GM18861 (cell line): ENCODE results near the gene HNRNPUL2.
A peak's percentile ranks its signal among the peaks of the same experiment; 100 is the strongest.
"Not testable (repeated sequence)": the region's sequence is repeated elsewhere in the genome, so short reads cannot be mapped to it uniquely, and the experiment has no call there.

Experiments
- ATAC-seq: cut with Tn5 transposase; IDR thresholded peaks from one replicate; pipeline ENCODE4 v1.9.1; 2021; ENCODE audit not compliant: unreplicated experiment

The HNRNPUL2 gene

DNA sequence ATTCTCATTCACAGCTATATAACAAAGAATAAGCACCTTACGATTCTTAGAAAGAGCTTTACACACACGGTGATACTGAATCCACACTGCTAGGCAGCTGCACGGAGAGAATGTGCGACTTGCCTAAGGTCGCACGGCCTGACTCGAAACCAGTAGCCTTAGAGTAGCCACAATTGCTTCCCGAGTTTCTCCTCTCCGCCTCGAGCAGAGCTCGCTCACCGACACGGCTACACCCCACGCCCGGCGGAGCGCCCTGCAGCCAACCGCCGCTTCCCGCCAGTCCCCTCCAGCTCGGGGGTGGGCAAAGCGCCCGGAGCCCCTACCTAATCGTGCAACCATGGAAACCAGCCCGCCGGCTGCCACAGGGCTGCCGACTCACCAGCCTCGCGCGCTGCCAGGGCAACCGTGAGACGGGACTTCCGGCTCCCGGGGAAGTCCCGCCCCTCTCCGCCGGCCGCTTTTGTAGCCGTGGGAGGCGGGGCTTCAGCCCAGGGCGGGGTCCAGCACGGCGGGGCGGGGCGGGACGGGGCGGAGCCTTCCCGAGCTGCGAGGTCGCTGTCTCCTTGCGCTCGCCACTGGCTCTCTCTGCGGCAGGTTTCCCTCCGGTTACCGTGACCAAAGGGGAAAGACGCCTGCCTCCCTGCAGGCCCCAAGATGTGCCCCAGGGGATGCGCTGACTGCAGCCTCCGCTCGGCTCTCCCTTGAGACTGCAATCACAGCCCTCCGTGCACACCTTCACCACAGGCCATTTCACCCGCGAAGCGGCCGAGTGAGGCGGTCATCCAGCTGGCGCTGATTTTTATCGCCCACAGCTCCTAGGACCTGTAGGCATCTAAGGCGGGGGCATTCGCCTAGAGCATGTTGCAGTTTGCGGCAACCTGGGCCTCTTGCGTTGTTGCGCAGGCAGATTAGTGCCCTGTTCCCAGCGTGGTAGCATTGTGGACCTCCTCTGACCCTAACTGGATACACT, 21.1 kb downstream of the HNRNPUL2 start:
- ATAC-seq, result peak; percentile 50

DNA sequence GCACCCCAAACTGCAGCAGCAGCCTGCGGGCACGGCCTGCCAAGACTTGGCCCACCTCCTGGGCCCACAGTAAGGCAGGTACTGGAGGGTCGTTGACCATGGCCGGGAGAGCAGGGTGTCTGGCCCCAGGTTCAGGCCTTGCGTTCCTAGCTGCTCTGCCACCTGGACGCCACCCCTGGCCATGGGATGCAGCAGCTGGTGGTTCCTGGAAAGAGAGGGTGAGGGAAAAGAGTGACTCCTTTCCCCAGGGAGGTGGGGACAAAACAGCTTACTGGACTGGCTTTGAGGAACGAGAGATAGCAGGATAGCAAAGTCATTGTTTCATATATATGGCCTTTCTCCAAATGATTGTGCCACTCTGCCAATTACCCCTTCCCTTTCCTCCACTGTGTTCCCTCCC, 21.8 kb downstream of the HNRNPUL2 start:
- no peak for ATAC-seq

DNA sequence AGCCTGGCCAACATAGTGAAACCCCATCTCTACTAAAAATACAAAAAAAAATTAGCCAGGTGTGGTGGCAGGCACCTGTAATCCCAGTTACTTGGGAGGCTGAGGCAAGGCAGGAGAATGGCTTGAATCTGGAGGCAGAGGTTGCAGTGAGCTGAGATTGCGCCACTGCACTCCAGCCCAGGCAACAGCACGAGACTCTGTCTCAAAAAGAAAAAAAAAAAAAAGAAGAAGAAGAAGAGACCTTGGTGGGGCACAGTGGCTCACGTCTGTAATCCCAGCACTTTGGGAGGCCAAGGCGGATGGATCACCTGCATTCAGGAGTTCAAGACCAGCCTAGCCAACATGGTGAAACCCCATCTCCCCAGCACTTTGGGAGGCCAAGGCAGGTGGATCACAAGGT, 23.3 kb downstream of the HNRNPUL2 start:
- ATAC-seq, result not testable (repeated sequence)

GRCh38 chr11:62702246-62702645, 25.0 kb downstream of the HNRNPUL2 start:
- ATAC-seq, result no peak

DNA sequence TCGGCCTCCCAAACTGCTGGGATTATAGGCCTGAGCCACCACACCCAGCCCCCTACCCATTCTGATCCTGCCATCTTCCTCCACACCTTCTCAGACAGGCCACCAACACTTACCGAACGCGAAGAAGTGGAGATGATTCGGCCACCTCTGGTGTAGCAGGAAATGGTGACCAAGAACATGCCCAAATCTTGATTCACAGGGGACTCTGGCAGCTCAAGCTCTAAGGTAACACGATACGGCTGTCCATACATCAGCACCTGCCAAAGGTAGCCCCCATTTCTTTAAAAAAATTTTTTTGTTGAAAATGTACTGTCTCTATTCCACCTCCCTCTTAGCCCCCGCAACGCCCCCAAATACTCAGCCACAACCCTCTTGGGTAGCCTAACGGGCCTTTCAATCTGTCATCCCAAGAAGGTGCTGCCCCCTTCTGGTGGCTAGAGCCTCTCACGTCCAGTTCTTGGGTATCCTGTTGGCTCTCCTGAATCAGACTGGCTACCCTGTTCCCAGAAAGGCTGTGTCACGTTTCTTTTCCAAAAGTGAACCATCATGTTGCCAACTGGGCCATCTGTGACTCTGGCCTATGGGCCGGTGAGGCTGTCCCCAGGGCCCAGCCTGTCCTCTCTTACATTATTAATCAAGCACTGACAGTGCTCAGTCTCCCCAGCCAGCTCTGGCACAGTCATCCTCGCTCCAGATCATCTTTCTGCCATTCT, 32.6 kb downstream of the HNRNPUL2 start:
- ATAC-seq, result no peak

GRCh38 chr11:62693624-62694023, 33.6 kb downstream of the HNRNPUL2 start:
- not testable (repeated sequence) for ATAC-seq

- no peak for ATAC-seq
Observed at GRCh38 chr11:62689421-62690183, 37.7 kb downstream of the HNRNPUL2 start, which contains the start of gene LRRN4CL. Gene LRRN4CL, minus strand, starts transcription at chr11:62689530. Its CDS starts 1,022 bp downstream, at chr11:62688508.

DNA sequence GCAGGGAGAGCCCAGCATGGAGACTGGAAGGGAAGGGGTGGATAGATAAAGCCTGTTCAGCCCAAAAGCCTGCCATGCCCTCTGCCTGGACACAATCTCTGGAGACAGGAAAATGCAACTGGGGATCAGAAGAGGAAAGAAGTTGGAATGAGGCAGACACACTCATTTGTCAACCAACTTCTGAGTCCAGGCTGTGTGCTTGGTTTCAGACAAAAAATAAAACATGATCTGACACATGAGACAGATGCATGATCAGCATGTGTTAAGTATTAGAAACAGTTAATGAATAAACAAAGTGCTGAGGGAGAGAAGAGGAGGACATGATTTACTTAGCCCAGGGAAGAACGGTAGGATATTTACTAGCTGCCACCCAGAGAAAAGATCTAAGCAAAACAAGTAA, 38.8 kb downstream of the HNRNPUL2 start:
- no peak for ATAC-seq

DNA sequence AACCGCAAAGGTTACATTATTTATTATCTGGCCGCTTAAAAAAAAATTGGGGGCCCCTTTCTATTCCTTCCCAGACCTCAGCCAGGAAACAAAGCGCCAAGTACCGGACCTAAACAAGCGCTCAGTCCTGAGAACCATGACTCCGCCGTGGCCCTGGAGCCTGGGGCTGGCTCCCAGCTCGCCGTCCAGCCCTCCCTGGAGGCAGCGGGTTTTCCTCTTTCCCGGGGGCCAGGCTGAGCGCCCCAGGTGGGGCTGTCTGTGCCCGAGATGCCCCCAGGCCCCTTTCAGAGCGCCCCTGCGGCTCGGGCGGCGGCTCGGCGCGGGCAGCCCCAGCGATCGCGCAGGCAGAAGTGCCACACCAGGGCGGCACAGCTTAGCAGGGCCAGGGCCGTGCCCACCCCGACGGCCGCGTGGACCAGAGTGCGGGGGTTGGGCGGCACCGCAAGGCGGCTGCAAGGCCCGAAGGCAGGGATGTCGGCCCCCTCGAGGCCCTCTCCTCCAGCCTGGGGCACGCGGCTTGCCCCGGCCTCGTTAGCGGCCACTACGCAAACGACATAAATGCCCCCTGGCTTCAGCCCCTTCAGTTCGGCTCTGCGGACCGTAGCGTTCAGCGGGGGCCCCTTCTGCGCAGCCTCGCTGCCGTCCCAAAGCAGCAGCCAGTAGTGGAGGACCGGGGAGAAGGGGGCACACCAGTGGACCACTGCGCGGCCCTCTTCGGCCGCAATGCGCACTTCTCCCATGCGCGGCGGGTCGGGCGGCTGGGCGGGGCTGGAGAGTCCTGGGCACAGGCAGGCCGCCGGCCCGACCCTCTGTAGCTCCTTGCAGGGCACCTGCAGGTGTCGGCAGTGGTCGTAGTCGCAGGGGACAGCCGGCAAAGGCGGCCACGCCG, 39.5 kb downstream of the HNRNPUL2 start:
- no peak for ATAC-seq

GRCh38 chr11:62682518-62682917, 44.7 kb downstream of the HNRNPUL2 start:
- ATAC-seq, result no peak

DNA sequence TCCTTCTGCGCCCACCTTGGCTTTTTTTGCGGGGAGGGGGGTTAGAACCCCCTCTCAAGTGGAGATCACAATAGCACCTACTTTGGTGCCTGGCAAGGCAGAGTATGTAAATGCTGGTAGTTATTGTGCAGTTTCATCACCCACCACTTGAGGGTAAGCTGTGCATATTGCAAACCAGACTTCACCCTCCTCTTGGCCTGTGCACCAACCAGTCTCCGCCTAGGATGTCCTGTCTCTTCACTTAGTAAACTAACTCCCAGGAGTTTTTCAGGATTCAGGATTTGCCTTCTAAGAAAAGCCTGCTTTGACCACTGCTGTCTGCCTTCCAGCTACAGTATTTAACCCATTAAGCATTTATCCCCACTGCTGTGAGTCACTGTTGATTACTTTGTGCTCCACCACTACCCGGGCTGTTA, 46.4 kb downstream of the HNRNPUL2 start:
- ATAC-seq, result peak; percentile 52

DNA sequence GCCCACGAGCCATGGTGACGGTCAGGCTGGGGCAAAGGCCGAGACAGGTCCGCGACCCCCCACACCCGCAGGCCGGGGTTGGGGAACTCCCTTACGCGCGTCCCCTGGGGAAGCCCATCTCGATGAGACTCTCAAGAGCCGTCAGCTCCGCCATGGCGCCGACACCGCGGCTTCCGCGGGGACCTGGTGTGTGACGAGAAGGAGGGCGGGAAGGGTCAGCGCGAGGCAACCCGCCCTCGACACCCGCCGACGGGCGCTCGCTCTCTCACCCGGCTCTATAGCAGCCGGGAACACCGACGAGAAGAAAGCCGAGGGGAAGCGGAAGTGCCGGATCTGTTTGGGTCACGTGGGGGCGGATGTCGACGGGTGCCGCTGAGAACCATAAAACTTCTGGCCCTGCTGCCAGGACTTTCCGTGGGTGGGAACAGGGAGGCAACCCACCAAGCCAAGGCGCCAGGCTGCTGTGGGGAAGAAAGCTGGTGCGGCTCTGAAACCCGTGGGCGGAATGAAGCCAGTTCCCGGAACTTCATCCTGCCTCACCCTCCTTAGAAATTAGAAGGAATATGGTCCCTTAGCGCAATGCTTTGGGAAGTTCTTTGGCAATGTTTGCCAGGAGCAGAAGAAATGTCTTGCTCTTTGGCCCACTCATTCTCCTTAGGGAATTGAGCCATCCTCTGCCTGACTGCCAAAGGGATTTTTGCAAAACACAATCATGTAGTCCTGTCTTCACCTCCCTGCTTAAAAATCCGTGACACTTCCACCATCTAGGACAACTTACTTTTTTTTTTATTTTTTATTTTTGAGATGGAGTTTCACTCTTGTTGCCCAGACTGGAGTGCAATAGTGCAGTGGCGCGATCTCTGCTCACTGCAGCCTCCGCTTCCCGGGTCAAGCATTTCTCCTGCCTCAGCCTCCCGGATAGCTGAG, 48.2 kb downstream of the HNRNPUL2 start, which contains the start of gene UBXN1:
TSS of gene UBXN1 (minus strand) at position 304 of the 927 bp plus-strand sequence. CDS start at position 154, 150 bp downstream.
- ATAC-seq, result peak; percentile 49

DNA sequence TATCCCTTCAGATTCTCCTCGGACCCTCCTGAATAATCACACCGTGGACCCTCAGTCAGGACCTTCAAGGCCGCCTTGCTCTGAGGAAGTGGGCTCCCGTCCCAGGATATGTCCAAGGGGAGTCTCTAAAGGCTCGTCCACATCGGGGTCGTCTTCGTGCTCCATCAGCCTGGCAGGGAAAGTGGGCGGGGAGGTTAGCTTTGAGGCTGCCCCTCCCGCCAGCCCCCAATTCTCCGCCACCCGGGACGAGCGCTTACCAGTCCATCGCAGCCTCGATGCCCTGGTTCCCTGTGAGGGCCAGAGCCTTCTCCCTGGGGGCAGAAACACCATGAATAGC, 48.9 kb downstream of the HNRNPUL2 start:
- no peak for ATAC-seq

DNA sequence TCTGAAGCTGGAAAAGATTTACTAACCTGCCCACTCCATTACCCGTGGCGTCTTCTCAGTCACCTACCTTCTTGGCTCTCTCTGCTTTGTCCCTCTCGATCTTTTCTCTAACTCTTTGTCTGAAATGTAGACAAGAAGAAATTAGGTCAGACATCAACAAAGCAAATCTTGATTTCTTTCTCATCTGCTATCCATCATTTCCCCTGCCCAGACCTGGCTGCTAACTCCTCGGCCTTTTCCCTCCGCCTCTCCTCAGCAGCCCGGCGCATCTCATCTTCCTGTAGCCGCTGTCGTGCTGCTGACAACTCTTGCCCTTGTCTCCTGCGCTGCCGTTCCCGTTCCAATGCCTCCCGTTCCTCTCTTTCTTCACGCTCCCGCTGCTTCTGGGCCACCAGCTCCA, 49.5 kb downstream of the HNRNPUL2 start:
- ATAC-seq, result no peak

GRCh38 chr11:62677156-62677555, 50.1 kb downstream of the HNRNPUL2 start:
- ATAC-seq, result no peak

- no peak for ATAC-seq
Observed at GRCh38 chr11:62676698-62677097, 50.6 kb downstream of the HNRNPUL2 start.

DNA sequence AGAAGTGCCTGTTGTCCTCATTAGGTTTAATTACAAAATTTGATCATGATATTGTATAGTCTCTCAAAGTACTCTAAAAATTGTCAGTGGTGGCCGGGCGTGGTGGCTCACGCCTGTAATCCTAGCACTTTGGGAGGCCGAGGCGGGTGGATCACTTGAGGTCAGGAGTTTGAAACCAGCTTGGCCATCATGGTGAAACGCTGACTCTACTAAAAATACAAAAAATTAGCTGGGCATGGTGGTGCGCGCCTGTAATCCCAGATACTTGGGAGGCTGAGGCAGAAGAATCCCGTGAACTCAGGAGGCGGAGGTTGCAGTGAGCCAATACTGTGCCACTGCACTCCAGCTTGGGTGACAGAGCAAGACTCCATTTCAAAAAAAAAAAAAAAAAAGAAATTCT, 51.8 kb downstream of the HNRNPUL2 start:
- ATAC-seq, result not testable (repeated sequence)

DNA sequence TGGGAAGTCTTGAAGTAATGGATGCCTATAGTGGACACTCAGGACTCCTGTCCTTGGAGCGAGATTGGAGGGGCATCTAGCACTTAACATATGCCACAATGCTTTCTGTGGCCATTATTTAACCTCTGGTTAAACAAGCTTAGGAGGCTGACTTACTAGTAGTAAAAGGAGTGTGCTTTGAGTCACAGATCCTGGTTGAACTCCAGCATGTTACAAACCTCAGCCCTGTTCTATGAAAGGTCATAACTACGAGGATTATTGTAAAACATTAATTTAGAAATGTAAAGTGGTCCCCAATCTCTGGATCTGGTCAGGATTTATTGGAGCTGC, 54.1 kb downstream of the HNRNPUL2 start:
- ATAC-seq, result no peak
